HG03520 (cell line): Measurements from ENCODE around the gene CCL20.
"Not testable (repeated sequence)": the region's sequence is repeated elsewhere in the genome, so short reads cannot be mapped to it uniquely, and the experiment has no call there.

Source experiments
- ATAC-seq: cut with Tn5 transposase; IDR thresholded peaks from one replicate; pipeline ENCODE4 v1.9.1; 2021; ENCODE audit warnings: mild to moderate bottlenecking, moderate library complexity; ENCODE audit not compliant: unreplicated experiment

Gene CCL20

GRCh38 chr2:227828477-227828912 is 14.9 kb downstream of the CCL20 start:
- no peak for ATAC-seq

GRCh38 chr2:227829337-227829736 is 15.7 kb downstream of the CCL20 start:
- no peak for ATAC-seq

- ATAC-seq: no peak
Measured at GRCh38 chr2:227834423-227834822, 20.8 kb downstream of the CCL20 start.

GRCh38 chr2:227834916-227835650 is 21.4 kb downstream of the CCL20 start:
- ATAC-seq: no peak

- ATAC-seq: not testable (repeated sequence)
Measured at GRCh38 chr2:227839339-227840129, 25.9 kb downstream of the CCL20 start.

- peak; percentile 43 for ATAC-seq
Measured at GRCh38 chr2:227846831-227847230, 33.2 kb downstream of the CCL20 start.

GRCh38 chr2:227848146-227848545 is 34.5 kb downstream of the CCL20 start:
- ATAC-seq: no peak

- peak; percentile 62 for ATAC-seq
Measured at GRCh38 chr2:227848586-227848985, 34.9 kb downstream of the CCL20 start.

- ATAC-seq: no peak
Measured at GRCh38 chr2:227849906-227850305, 36.3 kb downstream of the CCL20 start.

GRCh38 chr2:227853204-227853629 is 39.6 kb downstream of the CCL20 start:
- no peak for ATAC-seq

- ATAC-seq: no peak
Measured at GRCh38 chr2:227853765-227854271, 40.2 kb downstream of the CCL20 start.

- ATAC-seq: no peak
Measured at GRCh38 chr2:227855440-227855839, 41.8 kb downstream of the CCL20 start.

GRCh38 chr2:227856697-227857096 is 43.1 kb downstream of the CCL20 start:
- no peak for ATAC-seq

- no peak for ATAC-seq
Measured at GRCh38 chr2:227860221-227860641, 46.6 kb downstream of the CCL20 start.

GRCh38 chr2:227861011-227861410 is 47.4 kb downstream of the CCL20 start:
- ATAC-seq: no peak

- ATAC-seq: peak; percentile 43
Measured at GRCh38 chr2:227862227-227862740, 48.6 kb downstream of the CCL20 start.

- ATAC-seq: no peak
Measured at GRCh38 chr2:227862741-227863588, 49.3 kb downstream of the CCL20 start.

- no peak for ATAC-seq
Measured at GRCh38 chr2:227864161-227864756, 50.6 kb downstream of the CCL20 start.

GRCh38 chr2:227865291-227865690 is 51.6 kb downstream of the CCL20 start:
- no peak for ATAC-seq
